ENCODE results near the gene THSD7A.

GRCh38 chr7:11430112-11430511, 401.9 kb downstream of the THSD7A start:
- TF ChIP-seq GABPA (IDR thresholded peaks at IDR 0.05 in 1 of 2, conservative IDR thresholded peaks at IDR 0.05 in 1 of 2), result no peak
- no peak for TF ChIP-seq CTCF (IDR thresholded peaks at IDR 0.05; ENCODE audit: low read depth, low read length, missing input control)
- no peak for TF ChIP-seq REST (IDR thresholded peaks at IDR 0.05)
- no peak for TF ChIP-seq RAD21 (IDR thresholded peaks at IDR 0.05)
- TF ChIP-seq HNF4G (IDR thresholded peaks at IDR 0.05), result no peak
- TF ChIP-seq MAX (IDR thresholded peaks at IDR 0.05), result no peak
- no peak for TF ChIP-seq ATF3 (IDR thresholded peaks at IDR 0.05)
- no peak for TF ChIP-seq RXRA (IDR thresholded peaks at IDR 0.05)
- TF ChIP-seq TAF1 (conservative IDR thresholded peaks at IDR 0.05), result no peak

Data from liver (tissue), 3 donors.